ENCODE data around the gene MYRFL.

DNA sequence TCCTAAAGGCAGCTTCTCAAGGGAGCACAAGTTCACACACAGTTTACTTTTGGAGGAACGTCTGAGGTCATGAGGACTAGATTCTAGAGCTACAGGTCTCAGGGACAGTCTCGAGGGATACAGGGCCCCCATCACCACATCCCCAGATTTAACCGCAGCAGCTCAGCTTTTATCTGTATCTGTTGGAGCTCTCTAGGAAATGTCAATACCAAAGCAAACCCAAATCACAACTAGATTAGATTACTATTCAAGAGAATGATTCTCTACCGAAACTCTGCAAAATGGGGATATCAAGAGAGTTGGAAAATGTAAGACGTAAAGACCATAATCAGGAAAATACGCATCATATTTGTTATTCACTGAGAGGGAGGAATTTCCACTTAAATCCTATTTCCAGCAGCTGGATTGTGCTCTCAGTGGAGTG, 4.0 kb upstream of the MYRFL start:
- TF ChIP-seq POLR2AphosphoS5 (IDR thresholded peaks at IDR 0.05) (no peak), POLR2A (IDR thresholded peaks at IDR 0.05) (no peak)
- TF ChIP-seq, protein P1, sequence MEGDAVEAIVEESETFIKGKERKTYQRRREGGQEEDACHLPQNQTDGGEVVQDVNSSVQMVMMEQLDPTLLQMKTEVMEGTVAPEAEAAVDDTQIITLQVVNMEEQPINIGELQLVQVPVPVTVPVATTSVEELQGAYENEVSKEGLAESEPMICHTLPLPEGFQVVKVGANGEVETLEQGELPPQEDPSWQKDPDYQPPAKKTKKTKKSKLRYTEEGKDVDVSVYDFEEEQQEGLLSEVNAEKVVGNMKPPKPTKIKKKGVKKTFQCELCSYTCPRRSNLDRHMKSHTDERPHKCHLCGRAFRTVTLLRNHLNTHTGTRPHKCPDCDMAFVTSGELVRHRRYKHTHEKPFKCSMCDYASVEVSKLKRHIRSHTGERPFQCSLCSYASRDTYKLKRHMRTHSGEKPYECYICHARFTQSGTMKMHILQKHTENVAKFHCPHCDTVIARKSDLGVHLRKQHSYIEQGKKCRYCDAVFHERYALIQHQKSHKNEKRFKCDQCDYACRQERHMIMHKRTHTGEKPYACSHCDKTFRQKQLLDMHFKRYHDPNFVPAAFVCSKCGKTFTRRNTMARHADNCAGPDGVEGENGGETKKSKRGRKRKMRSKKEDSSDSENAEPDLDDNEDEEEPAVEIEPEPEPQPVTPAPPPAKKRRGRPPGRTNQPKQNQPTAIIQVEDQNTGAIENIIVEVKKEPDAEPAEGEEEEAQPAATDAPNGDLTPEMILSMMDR (IDR thresholded peaks at IDR 0.05), result no peak
